HG02610 (cell line): Measurements from ENCODE around the gene ARID3C.

Experiments used
- ATAC-seq: cut with Tn5 transposase; IDR thresholded peaks from one replicate; pipeline ENCODE4 v1.9.1; 2021; ENCODE audit warnings: mild to moderate bottlenecking, moderate library complexity; ENCODE audit not compliant: unreplicated experiment

The ARID3C gene

GRCh38 chr9:34578241-34579103, 50.4 kb downstream of the ARID3C start:
- ATAC-seq = no peak

GRCh38 chr9:34577400-34578240, 51.2 kb downstream of the ARID3C start:
- no peak for ATAC-seq

- ATAC-seq = no peak
Measured at GRCh38 chr9:34576597-34577399, 52.1 kb downstream of the ARID3C start.

GRCh38 chr9:34575862-34576596, 52.8 kb downstream of the ARID3C start:
- ATAC-seq = no peak

GRCh38 chr9:34575241-34575640, 53.6 kb downstream of the ARID3C start:
- no peak for ATAC-seq

GRCh38 chr9:34574571-34574970, 54.3 kb downstream of the ARID3C start:
- no peak for ATAC-seq

- no peak for ATAC-seq
Measured at GRCh38 chr9:34573599-34574325, 55.1 kb downstream of the ARID3C start.

GRCh38 chr9:34572628-34573027, 56.2 kb downstream of the ARID3C start:
- no peak for ATAC-seq

GRCh38 chr9:34572092-34572491, 56.8 kb downstream of the ARID3C start:
- no peak for ATAC-seq

- ATAC-seq = no peak
Measured at GRCh38 chr9:34571481-34571810, 57.4 kb downstream of the ARID3C start.
